GM20431 (cell line): ENCODE results near the gene ELANE.
"Not testable (repeated sequence)": the region's sequence is repeated elsewhere in the genome, so short reads cannot be mapped to it uniquely, and the experiment has no call there.

Experiments used
- in situ Hi-C: fragments of 300-500 bp; cut with MseI, MboI; formaldehyde crosslinking; loops from one replicate; pipeline ENCODE4 v1.15.0; 2020; ENCODE audit warnings: low sequenced_read_pairs; ENCODE audit not compliant: unreplicated experiment

The ELANE gene

GRCh38 chr19:890831-891230 is 38.7 kb downstream of the ELANE start:
- in situ Hi-C loops, result no loop called here

DNA sequence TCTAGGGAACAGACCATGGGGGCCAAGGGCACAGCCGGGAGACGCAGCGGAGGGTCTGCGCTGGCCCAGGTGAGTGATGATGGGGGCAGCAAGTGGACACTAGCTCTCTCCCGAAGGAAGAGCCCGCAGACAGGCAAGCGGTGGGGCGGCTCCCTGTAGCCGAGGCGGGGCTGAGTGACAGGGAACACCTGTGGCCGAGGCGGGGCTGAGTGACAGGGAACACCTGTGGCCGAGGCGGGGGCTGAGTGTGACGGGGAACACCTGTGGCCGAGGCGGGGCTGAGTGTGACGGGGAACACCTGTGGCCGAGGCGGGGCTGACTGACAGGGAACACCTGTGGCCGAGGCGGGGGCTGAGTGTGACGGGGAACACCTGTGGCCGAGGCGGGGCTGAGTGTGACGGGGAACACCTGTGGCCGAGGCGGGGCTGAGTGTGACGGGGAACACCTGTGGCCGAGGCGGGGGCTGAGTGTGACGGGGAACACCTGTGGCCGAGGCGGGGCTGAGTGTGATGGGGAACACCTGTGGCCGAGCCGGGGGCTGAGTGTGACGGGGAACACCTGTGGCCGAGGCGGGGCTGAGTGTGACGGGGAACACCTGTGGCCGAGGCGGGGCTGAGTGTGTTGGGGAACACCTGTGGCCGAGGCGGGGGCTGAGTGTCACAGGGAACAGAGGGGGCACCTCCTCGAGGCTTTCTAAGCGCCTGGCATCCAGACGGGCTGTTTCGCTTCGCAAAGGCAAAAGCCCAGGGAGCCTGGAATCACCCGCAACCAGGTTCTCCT is 39.5 kb downstream of the ELANE start:
- in situ Hi-C loops, result not testable (repeated sequence)

GRCh38 chr19:892243-892893 is 40.3 kb downstream of the ELANE start:
- in situ Hi-C loops, result no loop called here

- in situ Hi-C loops, result no loop called here
These were observed 41.0 kb downstream of the ELANE start, which contains the start of the genes MED16 and RNU6-9 for GRCh38 chr19:892894-893689. TSS of gene MED16 (minus strand) at chr19:893187. CDS start at chr19:891131, 2,056 bp downstream. TSS of gene RNU6-9 (plus strand) at chr19:893484.

GRCh38 chr19:896434-896833 is 44.3 kb downstream of the ELANE start:
- in situ Hi-C loops, result no loop called here

DNA sequence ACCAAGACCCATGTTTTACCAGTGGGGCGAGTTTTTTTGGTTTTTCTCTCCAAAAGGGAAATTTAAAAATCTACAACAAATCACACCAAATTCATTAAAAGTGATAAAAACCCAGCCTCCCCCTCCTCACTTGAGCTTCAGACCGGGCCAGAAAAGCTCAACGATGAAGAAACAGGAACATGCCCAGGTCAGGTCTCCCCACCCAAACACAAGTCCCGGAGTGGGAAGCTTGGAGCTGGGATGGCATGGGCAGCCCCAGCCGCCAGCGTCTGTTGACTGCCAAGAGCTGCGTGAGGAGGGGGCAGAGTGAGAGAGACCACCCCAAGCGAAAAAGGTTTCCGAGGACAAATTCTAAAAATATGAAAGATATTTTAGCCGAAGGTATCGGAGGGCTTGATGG is 44.9 kb downstream of the ELANE start:
- in situ Hi-C loops, result no loop called here

GRCh38 chr19:897442-898039 is 45.4 kb downstream of the ELANE start:
- in situ Hi-C loops, result no loop called here

- in situ Hi-C loops, result no loop called here
These were observed 46.6 kb downstream of the ELANE start for GRCh38 chr19:898663-899062.

- in situ Hi-C loops, result no loop called here
These were observed 47.4 kb downstream of the ELANE start for GRCh38 chr19:899336-900042.

- in situ Hi-C loops, result no loop called here
These were observed 47.9 kb downstream of the ELANE start for GRCh38 chr19:900043-900301.

DNA sequence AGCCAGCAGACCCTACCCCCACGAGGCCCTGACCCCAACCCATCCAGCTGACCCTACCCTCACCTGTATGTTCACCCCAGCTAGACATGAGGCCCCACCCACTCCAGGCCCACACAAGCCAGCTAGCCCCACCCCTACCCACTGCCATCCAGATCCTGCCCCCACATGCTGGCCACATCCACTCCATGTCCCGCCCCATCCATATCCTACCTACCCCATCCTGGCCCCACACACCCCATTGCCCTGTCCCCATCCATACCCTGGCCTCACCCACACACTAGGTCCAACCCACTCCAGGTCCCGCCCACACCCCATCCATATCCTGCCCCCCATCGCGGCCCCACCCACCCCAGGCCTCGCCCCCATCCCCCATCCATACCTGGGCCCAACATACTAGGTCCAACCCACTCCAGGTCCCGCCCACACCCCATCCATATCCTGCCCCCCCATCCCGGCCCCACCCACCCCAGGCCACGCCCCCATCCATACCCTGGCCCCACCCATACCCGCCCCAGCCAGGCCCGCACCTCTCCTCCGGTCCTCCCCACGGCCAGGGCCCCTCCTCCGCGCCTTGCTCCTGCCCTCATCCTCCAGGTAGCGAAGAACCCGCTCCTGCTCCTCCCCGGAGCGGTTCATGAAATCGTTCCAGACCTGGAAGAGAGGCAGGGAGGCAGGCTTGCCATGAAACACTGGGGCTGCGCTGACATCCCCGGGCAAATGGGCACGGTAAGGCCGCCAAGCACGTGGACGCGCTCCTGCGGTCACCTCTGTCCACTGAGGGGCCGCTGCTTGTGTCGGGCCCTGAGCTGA is 48.4 kb downstream of the ELANE start:
- in situ Hi-C loops, result no loop called here

DNA sequence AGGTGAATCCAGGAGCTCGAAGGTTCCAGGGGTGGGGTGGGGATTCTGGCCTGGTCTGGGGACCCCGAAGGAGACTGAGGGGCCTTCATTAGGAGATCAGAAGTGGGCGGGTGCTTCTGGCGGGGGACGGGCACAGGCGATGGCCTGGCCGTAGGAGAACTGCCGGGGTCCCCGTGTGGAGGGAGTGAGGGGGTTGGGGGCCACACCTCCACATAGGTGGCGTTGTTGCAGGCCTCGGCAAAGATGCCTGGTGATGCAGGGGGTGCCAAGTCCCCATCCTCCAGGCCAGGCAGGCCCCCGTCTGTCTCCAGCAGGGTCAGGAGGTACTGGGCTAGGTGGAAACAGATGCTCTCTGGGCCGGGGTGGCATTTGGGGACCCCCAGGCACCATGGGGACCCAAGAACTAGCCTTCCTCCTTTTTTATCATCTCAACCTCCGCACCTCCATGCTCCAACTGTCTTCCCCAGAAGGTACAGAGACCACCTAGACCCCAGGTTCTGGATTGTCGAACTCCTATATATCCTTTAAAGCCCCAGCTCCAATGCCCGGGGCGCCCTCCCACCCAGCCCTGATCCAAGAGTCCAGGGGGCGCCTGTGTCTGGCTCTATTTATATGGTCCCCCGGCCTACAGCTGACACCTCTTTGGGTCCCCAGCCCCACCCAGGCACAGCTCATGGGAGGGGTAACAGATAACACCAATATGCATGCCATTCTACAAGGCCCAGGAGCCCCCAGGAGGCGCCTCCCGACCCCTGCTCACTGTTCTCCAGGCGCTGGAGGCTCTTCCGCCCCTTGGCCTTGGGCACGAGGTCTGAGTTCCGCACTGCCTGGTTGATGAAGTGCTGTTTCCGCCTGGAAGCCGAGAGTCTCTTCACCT is 49.4 kb downstream of the ELANE start:
- in situ Hi-C loops, result no loop called here

- in situ Hi-C loops, result no loop called here
These were observed 49.9 kb downstream of the ELANE start for GRCh38 chr19:902093-902370.

DNA sequence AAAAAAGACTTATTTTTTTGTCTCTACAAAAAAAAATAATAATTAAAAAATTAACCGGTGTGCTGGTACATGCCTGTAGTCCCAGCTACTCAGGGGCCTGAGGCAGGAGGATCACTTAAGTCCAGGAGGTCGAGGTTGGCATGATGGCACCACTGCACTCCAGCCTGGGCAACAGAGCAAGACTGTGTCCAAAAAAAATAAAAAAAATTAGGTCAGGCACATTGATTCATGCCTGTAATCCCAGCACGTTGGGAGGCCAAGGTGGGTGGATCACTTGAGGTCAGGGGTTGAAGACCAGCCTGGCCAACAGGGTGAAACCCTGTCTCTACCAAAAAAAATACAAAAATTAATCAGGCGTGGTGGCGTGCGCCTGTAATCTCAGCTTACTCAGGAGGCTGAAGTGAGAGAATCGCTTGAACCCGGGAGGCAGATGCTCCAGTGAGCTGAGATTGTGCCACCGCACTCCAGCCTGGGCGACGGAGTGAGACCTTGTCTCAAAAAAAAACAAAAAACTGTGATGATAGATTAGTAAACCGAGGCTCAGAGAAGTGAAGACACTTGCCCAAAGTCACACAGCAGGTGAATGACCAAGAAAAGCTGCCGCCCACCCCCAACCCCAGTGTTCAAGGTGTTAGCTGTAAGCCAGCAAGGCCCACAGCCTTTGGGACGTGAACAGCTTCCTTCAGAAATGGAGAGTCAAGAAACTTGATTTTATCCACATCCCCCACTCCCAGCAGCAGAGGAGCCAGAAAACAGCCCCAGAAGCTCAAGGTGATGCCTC is 50.5 kb downstream of the ELANE start:
- in situ Hi-C loops, result no loop called here

DNA sequence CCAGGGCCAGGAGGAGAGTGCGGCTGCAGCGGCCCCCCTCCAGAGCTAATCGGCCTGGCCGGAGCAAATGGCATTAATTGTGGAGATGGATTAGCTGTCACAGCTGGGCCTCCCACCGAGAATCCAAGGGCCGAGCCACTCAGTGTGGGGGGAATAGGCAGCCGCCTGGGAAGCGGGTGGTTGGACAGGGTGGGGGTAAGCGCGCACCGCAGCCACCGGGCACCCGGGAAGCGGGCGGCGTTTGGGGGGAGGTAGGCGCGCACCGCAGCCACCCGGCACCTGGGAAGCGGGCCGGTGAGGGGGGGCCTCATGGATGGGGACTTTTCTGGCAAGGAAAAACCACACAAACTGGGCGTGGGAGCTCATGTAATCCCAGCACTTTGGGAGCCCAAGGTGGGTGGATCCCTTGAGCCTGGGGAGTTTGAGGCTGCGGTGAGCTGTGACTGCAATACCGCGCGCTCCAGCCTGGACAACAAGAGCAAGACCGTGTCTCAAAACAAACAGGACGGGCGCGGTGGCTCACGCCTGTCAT is 51.2 kb downstream of the ELANE start:
- in situ Hi-C loops, result no loop called here

DNA sequence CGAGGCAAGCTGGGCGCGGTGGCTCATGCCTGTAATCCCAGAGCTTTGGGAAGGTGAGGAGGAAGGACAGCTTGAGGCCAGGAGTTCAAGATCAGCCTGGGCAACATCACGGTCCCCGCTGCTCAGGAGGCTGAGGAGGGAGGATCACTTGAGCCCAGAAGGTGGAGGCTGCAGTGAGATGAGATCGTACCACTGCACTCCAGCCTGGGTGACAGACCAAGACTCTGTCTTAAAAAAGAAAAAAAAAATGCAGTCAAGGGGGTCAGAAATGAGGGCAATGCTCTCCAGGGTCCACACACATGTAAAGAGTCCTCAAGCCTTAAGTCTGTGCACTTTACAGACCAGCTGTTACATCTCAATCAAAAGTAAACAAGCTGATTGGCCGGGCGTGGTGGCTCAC is 52.4 kb downstream of the ELANE start:
- in situ Hi-C loops, result no loop called here
